ENCODE results near the gene CA11.
A peak's percentile ranks its signal among the peaks of the same experiment; 100 is the strongest.
"Not testable (repeated sequence)": the region's sequence is repeated elsewhere in the genome, so short reads cannot be mapped to it uniquely, and the experiment has no call there.

The CA11 gene

DNA sequence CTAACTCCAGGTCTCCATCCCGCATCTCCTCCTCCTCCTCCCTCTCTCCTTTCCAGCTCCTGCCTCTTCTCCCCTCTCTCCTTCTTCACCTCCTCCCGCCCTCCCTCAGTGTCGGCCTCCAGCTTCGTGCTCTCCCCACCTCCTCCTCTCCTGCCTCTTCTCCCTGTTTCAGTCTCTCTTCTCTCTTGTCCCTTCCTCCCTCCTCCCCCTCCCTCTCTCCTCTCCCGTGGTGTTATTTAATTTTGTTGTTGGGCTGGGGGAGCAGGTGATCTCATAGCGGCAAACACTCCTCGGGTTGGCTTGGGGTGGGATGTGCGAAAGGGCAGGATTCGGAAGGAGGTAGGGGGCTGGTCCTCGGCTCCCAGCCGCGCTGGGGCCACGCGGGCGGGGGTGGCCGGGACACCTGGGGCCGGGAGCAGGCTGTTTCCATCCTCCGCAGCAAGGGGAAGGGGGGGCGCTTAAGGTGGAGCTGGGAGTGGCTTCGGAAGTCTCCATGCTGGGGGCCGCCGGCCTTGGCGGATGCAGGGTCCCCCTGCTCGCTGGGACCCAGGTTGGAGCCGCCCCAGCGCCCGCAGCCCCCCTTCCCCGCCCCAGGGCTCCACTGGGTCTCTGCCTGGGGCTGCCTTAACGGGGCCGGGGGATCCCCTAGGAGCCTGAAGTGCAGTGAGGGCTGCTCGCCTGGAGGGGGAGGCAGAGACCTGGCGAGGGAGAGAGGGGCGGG, at the start of gene CA11:
Gene CA11 (minus strand): TSS at position 187 of the 721 bp plus-strand sequence. CDS start 555 bp downstream, outside the sequence.
- DNase-seq (ENCODE audit: low spot score): peak; percentile 91

DNA sequence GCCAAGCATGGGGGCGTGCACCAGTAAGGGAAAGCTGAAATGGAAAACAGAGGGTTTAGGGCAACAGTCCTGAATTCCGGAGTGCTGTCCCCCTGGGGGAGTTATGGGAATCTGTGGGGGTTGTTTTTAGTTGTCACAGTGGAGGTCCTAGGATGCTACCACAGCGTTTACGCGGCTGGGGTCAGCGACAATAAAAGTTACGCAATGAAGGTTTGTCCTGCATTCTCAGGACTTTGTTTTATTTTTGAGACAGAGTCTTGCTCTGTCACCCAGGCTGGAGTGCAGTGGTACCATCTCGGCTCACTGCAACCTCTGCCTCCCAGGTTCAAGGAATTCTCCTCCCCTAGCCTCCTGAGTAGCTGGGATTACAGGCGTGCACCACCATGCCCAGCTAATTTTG, 47.6 kb upstream of the CA11 start:
- DNase-seq (ENCODE audit: low spot score): not testable (repeated sequence)

DNA sequence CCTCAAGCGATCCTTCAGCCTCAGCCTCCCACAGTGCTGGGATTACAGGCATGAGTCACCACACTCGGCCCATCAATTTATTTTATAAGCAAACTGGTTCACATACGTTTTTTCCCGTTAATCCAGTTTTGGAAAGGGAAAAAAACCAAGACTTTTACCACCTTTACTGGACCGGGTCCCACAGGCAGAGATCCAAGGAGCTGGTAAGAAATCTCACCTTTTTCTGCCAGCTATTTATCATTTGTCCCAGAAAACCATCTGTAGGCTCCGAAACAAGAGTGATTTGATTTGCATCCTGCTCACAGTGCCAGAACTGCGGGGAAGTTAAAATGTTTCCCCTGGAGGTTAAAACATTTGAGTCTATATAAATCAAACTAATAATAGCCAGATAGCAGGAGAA, 43.5 kb upstream of the CA11 start:
- DNase-seq (ENCODE audit: low spot score): no peak

DNA sequence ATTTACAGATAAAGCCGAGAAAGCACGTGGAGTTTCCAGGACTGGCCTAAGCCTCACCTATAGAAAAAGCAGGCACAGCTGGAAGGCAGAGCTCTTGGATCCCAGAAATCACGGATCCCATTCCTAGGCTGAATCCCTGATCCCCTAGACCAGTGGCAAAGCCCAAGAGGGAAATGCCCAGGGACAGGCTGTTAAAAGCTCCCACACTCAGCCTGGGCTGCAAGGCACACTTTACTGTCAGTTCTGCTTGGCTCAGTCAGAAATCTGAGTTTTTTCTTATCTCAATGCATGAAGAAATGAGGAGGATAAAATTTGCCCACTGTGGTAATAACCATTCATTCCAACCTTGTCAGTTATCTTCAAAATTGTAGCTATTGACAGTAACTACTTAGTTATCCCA, 41.8 kb upstream of the CA11 start:
- no peak for DNase-seq (ENCODE audit: low spot score)

DNA sequence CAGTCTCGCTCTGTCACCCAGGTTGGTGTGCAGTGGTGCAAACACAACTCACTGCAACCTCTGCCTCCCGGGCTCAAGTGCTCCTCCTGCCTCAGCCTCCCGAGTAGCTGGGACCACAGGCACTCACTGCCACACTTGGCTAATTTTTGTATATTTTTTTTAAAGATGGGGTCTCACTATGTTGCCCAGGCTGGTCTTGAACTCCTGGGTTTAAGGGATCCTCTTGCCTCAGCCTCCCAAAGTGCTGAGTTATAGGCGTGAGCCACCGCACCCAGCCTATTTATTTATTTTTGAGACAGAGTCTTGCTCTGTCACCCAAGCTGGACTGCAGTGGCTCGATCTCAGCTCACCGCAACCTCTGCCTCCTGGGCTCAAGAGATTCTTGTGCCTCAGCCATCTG, 40.6 kb upstream of the CA11 start:
- DNase-seq (ENCODE audit: low spot score): not testable (repeated sequence)

DNA sequence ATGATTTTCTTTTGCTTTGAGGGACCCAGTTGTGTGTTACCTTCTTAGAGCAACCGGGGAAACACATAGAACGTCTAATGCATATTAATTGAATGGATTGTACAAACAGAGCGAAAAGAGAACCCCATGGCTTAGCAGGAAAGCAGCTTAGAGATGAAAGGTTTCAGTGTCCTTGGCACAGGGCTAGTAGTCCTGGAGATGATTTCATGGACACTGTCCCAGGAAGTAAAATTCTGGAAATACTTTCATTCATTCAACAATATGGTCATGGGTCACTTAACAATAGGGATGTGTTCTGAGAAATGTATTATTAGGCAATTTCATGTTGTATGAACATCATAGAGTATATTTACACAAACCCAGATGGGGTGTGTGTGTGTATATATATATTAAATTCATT, 40.1 kb upstream of the CA11 start:
- no peak for DNase-seq (ENCODE audit: low spot score)

DNA sequence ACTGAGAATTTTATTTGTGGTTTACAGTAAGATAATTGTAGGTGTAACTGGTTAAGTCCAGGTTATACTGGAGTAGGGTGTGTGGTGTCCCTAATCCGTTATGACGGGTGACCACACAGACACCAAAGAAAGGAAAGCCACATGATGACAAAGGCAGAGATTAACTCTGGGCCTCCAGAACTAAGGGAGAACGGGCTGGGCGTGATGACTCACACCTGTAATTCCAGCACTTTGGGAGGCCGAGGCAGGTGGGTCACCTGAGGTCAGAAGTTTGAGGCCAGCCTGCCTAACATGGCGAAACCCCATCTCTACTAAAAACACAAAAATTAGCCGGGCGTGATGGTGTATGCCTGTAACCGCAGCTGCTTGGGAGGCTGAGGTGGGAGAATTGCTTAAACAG, 39.6 kb upstream of the CA11 start:
- DNase-seq (ENCODE audit: low spot score): no peak

DNA sequence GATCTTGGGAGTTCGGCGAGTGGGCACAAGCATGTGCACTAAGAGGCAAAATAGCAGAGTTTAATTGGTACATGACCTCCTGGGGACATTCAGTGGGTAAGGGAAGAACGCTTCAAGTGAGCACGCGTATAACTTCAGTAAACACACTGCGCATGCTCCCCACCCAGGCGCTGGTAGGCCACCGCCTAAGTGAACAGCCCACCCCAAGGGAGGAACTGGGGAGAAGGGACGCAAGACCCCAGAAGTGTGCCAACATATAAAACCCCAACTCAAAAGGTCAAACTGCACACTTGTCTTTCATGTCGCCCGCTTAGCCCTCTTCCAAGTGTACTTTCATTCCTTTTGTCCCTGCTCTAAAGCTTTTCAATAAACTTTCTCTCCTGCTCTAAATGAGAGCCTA, 37.4 kb upstream of the CA11 start:
- peak; percentile 82 for DNase-seq (ENCODE audit: low spot score)

DNA sequence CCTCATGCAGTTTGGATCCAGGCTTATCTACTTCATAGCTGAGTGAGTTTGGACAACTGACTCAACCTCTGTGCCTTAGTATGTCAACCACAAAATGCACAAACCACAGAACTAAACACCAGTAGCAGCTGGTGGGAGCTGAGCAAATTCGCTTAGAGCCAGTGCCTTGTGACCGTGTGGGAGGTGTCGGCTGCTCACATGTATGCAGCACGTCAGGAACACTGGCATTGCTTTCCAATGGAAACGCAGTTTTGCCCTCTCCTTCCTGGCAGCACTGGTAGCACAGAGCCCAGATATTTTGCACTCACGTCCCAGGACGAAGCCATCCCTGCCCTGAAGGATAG, 35.1 kb upstream of the CA11 start:
- peak; percentile 58 for DNase-seq (ENCODE audit: low spot score)

DNA sequence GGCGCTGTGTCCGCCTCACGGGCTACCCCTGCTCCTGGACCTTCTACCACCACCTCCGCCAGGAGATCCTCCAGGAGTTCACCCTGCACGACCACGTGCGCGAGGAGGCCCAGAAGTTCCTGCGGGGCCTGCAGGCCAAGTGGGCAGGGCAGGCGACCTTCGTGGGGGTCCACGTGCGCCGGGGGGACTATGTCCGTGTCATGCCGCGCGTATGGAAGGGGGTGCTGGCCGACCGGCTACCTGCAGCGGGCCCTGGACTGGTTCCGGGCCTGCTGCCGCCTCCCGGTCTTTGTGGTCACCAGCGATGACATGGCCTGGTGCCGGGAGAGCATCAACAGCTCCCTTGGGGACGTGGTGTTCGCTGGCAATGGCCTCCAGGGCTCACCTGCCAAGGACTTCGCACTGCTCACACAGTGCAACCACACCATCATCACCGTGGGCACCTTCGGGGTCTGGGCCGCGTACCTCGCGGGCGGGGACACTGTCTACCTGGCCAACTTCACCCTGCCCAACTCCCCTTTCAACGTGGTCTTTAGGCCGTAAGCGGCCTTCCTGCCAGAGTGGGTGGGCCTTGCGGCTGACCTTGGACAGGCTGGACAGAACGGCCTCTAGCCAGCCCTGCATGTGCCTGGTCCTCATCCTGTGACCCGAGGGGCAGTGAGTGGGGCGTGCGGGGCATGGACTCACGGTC, 34.6 kb upstream of the CA11 start:
- no peak for DNase-seq (ENCODE audit: low spot score)

DNA sequence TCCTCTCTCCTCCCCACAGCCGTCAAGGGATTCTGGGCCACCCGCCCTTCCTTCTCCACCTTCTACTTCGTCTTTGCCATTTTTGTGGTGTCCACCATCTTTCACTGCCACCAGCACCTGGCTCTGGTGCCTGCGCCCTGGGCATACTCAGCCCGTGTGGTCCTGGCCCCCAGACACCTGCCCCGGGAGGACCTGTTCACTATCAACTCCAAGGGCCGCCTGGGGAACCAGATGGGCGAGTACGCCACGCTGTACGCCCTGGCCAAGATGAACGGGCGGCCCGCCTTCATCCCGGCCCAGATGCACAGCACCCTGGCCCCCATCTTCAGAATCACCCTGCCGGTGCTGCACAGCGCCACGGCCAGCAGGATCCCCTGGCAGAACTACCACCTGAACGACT, 34.0 kb upstream of the CA11 start:
- DNase-seq (ENCODE audit: low spot score): not testable (repeated sequence)

DNA sequence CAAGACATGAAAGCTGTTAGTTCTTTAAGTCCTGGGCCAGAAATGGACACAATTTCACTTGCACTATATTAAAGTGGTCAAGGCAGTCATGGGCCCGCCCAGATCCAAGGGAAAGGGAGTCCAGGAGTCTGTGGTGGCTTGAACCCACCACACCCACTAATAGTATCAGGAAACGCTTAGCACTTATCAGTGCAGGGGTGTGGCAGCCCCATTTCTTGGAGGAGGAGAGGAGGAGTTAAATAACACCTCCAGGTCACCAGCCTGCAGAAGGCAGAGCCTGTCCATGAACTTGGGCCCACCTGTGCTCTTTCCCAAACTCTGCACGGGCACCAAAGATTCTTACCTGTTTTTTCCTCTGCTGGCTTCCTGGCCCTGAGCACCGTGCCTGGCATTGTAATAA, 32.2 kb upstream of the CA11 start:
- no peak for DNase-seq (ENCODE audit: low spot score)

DNA sequence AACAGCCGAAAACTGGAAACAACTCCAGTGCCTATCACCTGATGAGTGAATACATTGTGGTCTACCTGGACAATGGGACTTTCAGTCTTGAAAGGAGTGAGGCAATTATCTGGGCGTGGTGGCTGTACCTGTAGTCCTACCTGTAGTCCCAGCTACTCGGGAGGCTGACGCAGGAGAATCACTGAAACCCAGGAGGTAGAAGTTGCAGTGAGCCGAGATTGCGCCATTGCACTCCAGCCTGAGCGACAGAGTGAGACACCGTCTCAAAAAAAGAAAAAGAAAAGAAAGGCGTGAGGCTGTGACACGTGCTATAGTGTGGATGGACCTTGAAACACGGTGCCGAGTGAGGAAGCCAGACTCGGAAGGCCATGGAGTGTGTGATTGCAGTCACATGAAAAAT, 30.9 kb upstream of the CA11 start:
- no peak for DNase-seq (ENCODE audit: low spot score)

DNA sequence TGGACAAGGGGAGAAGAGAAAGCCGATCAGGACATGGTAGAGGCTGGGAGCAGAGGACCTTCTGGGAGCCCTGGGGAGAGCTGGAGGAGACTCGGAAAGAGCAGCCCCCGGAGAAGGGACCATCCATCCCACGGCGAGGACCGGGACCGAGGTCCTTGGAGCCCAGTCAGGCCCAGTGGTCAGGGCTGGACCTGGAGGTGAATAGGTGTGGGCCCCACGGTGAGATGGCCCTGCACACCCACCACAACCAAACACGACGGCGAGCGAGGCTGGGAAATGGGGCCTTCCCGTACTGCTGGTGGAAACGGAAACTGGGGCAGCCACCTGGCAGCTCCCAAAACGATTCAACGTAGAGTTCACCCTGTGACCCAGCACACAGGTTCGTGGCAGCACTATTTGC, 30.5 kb upstream of the CA11 start:
- DNase-seq (ENCODE audit: low spot score): no peak

DNA sequence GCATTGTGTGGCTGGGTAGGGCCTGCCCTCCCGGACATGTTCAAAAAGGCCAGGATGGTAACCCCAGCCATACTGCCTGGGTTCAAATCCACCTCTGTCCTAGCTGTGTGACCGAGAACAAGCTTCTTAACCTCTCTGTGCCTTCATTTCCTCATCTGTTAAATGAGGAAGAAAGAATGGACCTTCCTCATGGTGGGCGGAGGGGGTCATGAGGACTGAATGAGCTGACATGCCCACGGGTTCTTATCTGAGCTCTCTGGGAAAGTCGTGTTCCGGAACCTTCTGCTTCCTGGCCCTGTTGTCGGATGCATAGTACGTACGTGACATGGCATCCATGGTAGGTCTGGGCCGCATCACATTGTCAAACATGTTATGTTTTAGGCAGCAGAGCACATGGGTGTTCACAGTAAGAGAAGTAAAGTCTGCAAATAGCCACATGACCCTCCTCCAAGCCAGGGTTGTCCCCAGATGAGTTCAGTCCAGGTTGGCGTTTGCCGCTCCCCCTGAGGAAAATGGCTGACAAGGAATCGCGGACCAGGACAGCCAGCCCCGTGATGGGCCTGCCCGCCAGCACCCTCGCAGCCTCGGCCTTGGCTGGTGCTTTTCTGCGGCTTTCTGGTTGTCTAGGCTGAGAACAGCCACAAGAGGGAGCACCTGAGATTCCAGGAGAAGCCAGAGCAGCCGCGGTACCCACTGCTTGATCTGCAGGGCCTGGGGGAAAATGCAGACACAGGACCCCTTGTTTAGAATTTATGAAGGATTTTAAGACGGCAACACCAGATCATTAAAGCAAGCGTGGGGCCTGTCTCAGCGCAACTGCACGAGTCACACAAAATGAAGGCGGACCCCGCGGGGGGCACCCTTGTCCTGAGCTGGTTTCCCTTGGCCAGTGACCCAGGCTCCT, 29.2 kb upstream of the CA11 start:
- peak; percentile 84 for DNase-seq (ENCODE audit: low spot score)

DNA sequence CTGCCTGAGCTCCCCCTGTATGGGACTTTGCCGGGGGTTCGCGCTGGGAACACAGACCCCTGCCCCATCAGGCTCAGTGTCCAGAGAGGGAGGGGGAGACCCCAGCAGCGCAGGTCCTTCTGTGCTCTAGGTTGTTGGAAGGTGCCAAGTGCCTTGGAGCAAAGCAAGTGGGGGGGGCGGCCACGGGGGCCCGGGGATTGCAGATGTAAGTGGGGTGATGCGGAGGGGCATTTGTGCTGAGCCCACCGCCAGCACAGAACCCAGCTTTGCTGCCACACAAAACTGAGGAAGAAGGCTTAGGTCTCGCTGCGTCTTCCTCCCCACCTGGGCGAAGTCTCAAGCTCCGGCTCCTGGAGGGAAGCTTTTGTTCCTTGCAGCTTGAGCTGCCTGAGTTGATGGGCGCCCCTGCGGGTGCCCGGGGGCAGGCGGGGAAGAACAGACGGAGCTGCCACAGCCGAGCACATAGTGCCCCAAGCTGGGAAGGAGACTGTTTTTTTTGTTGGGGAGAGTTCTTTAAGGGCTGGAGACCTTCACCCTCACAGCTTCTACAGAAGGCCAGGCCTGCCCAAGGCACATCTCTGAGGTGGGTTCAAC, 28.3 kb upstream of the CA11 start:
- DNase-seq (ENCODE audit: low spot score): no peak

DNA sequence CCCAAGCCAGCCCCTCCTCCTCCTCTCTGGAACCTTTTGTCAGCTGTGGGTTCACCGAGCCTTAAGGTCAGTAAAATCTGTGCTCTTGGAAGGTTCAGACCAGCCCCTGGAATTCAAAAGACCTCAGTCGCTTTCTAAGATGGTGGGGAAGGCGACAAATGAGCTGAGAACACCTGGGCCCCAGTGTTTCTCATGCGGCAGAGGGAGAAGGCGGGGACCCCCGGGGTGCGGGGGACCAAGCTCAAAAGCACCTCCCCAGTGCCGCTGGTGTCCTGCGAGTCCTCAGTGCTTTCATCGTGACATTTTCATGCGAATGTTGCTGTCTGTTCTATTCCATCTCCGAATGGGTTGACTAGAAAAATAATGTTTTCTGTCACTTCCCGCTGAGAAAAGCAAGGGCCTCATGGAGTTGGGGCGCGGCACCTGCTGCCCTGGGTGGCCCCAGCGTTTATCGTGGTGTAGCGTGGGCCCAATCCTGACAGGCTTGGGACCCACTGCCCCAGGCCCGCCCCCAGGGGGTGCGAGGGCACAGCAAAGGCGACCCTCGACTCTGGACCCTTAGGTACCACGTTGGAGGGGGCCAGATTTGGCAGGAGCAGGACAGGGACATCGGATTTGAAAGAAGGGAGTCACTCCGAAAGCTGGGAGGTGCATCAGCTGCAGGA, 27.6 kb upstream of the CA11 start:
- no peak for DNase-seq (ENCODE audit: low spot score)

DNA sequence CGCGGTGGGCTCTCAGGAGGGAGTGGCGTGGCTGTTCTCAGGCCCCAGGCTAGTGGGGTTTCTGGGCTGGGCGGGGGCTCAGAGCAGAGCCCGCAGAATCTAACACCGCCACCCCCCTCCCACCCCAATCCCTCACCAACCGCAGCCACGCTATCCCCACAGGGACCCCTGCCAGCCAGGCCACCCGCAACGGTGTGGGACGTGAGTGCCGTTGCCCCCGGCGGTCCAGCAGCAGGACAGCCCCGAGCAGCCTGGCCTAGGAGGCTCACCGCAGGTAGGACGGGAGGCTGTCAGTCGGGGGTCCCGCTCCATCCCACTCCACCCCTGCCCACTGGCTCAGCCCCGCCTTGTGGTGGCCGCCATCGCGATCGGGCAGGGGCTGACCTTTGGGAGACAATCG, 27.0 kb upstream of the CA11 start, which contains the start of gene NTN5:
Gene NTN5 (minus strand): TSS at position 24 of the 400 bp plus-strand sequence. CDS start 2,031 bp downstream, outside the sequence.
- no peak for DNase-seq (ENCODE audit: low spot score)

DNA sequence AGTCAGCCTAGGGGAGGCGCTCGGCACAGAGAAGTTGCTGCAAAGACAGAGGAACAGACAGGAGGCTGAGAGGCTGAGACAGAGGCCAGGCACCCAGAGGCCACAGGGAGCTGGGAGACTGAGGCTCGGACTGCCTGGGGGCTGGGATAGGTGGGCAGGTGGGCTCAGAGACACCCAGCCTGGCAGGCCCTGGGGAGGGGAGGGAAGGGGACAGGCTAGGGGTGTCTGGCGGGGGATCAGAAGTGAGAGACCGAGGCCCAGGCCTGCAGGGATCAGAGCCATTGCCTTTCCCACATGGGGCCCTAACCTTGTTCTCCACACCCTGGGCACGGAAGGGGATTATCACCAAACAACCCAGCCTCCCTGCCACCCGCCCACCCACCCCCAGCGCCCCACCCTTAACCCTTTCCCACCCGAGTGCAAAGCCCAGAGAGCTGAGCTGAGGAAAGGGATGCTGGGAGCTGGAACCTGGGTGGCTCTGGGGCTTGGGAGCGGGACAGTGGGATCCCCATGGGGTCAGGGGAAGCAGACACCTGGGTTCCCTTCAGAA, 25.5 kb upstream of the CA11 start:
- no peak for DNase-seq (ENCODE audit: low spot score)

DNA sequence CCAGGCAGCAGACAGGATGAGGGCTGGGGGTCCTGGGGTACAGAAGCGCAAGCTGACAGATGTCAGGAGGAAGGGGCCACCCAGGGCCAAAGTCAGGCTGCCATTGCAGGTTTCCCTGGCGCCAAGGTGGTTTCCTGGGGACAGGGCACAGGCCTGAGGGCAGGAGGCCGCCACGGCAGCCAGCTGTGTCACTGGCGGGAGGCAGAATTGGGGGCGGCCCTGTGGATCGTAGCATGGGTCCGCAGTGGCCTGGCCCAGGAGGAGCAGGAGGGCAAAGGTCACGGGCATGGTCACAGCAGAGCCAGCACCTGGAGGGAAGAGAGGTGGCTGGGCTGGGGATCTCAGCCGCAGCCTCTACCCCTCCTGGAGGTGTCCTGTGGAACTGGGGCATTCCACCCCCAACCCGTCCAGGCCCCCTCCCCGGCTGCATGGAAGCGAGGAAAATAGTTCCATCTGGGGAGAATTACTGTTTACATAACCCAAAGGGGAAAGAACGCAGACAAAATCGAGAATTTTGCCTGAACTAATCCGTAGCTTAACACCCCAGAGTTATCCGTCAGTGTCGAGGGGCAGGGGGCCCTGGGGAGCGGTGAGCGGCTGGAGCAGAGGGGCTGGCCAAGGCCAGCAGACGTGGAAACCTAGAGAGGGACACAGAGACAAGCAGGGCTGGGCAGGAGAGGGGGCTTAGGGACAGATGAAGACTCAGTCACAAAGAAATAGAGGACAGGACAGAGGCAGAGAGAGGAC, 24.9 kb upstream of the CA11 start:
- DNase-seq (ENCODE audit: low spot score): no peak
